Measurements from ENCODE around the gene PRC1. TPM values are rescaled to one million over a fixed set of nuclear protein-coding genes. Genes with fewer than 3 reads are reported as not detected.
A peak's percentile ranks its signal among the peaks of the same experiment; 100 is the strongest.

The PRC1 gene
- total and polyA plus RNA-seq, 2 of the 13 experiments (the other 11 are each of a cell fraction or from before 2014, with no cell fraction given): 137 to 162 TPM

DNA sequence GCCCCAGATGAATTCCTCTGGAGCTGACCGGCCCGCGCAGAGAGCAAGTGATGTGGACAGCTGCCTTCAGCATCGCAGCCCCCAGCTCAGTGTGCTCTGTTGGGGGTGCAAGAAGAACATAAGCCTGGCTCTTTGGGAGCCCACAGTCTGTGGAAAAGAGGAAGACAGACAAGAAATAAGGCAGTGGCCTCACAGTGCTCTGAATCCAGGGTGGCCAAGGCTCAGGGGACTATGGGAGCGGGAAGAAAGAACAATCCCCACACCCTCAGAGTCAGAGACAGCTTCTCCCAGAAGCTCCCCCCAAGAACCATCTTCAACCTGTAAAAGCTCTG lies 61.7 kb downstream of the PRC1 start (continued):
- TF ChIP-seq KLF6 (CRISPR knock-in tag; IDR thresholded peaks at IDR 0.05) (no peak), CHD2 (IDR thresholded peaks at IDR 0.05; ENCODE audit: low read depth, low read length) (no peak), NCOA1 (CRISPR knock-in tag; IDR thresholded peaks at IDR 0.05) (0 out of 2 replicates have a peak, but pooled peaks have one; percentile 13), SOX5 (CRISPR knock-in tag; IDR thresholded peaks at IDR 0.05; ENCODE audit: borderline replicate concordance) (no peak), ZSCAN20 (CRISPR knock-in tag; IDR thresholded peaks at IDR 0.05; ENCODE audit: borderline replicate concordance) (no peak), ARID2 (CRISPR knock-in tag; IDR thresholded peaks at IDR 0.05; ENCODE audit: borderline replicate concordance) (no peak), TCF7 (IDR thresholded peaks at IDR 0.05; ENCODE audit: low read depth) (no peak), FOXA1 (IDR thresholded peaks at IDR 0.05) (no peak), FOXA1 (CRISPR knock-in tag; IDR thresholded peaks at IDR 0.05) (no peak), ZNF333 (CRISPR knock-in tag; IDR thresholded peaks at IDR 0.05; ENCODE audit: borderline replicate concordance) (no peak)
- TF ChIP-seq, protein P1, sequence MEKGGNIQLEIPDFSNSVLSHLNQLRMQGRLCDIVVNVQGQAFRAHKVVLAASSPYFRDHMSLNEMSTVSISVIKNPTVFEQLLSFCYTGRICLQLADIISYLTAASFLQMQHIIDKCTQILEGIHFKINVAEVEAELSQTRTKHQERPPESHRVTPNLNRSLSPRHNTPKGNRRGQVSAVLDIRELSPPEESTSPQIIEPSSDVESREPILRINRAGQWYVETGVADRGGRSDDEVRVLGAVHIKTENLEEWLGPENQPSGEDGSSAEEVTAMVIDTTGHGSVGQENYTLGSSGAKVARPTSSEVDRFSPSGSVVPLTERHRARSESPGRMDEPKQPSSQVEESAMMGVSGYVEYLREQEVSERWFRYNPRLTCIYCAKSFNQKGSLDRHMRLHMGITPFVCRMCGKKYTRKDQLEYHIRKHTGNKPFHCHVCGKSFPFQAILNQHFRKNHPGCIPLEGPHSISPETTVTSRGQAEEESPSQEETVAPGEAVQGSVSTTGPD (CRISPR knock-in tag; IDR thresholded peaks at IDR 0.05): peak; percentile 55; the same call in 1 of the 2 replicates
- TF ChIP-seq, protein P2, sequence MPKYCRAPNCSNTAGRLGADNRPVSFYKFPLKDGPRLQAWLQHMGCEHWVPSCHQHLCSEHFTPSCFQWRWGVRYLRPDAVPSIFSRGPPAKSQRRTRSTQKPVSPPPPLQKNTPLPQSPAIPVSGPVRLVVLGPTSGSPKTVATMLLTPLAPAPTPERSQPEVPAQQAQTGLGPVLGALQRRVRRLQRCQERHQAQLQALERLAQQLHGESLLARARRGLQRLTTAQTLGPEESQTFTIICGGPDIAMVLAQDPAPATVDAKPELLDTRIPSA (CRISPR knock-in tag; IDR thresholded peaks at IDR 0.05; ENCODE audit: borderline replicate concordance): no peak

Measured in HepG2 (cell line).